ENCODE data around the gene COL2A1. TPM values are rescaled to one million over a fixed set of nuclear protein-coding genes. Genes with fewer than 3 reads are reported as not detected.

Gene COL2A1
- polyA plus RNA-seq, 1 donor (not counting 4 experiments of a cell fraction or from before 2014, with no cell fraction given), result 0.03 TPM

GRCh38 chr12:48050174-48050573 lies 45.9 kb upstream of the COL2A1 start:
- no peak for DNase-seq (ENCODE audit: low read depth, low spot score)
- H3K27ac ChIP-seq (ENCODE audit: control insufficient read depth, insufficient read depth, low read length), result no peak overlapping the region
- TF ChIP-seq EZH2 (IDR thresholded peaks at IDR 0.05; ENCODE audit: low read length) (no peak), CTCF (optimal IDR thresholded peaks at IDR 0.05 in 1 of 3, IDR thresholded peaks at IDR 0.05 in 1 of 3, conservative IDR thresholded peaks at IDR 0.05 in 1 of 3; ENCODE audit: extremely low read depth in 1 of 3, insufficient read depth in 2 of 3, low read length in 3 of 3) (no peak)
- H3K9me1 ChIP-seq (ENCODE audit: control insufficient read depth, extremely low read depth, insufficient read depth, low read length), result no peaks in the 10 kb centered on the region
- no peaks in the 10 kb centered on the region for H4K20me1 ChIP-seq (ENCODE audit: control insufficient read depth, extremely low read depth, insufficient read depth, low read length)
- no peak overlapping the region for H3K4me2 ChIP-seq (ENCODE audit: control insufficient read depth, extremely low read depth, insufficient read depth, low read depth, low read length)
- H2AFZ ChIP-seq (ENCODE audit: control insufficient read depth, low read length), result no peak overlapping the region
- dilution Hi-C loops (cut with MboI; ENCODE audit: extremely low pct_ligation_motif_present, low sequenced_read_pairs), result no loop called here
- no peak for FAIRE-seq
- H3K9ac ChIP-seq (ENCODE audit: control insufficient read depth, extremely low read depth, insufficient read depth, low read length), result no peak overlapping the region
- peaks cover 0 to under 1% of the 10 kb centered on the region in 2 experiments for H3K36me3 ChIP-seq (ENCODE audit: control insufficient read depth in 2 of 2, extremely low read depth in 1 of 2, insufficient read depth in 2 of 2, low read length in 2 of 2)
- H3K27me3 ChIP-seq (ENCODE audit: control insufficient read depth, extremely low read depth, insufficient read depth, low read length), result no peaks in the 10 kb centered on the region
- no peak overlapping the region for H3K4me3 ChIP-seq (ENCODE audit: control insufficient read depth in 2 of 3, extremely low read depth in 1 of 3, insufficient read depth in 2 of 3, low read depth in 1 of 3, low read length in 3 of 3)
- H3K79me2 ChIP-seq (ENCODE audit: control insufficient read depth, insufficient read depth, low read length), result no peaks in the 10 kb centered on the region
- H3K4me1 ChIP-seq (ENCODE audit: control insufficient read depth, extremely low read depth, insufficient read depth, low read length), result no peaks in the 10 kb centered on the region
- no peaks in the 10 kb centered on the region for H3K9me3 ChIP-seq (ENCODE audit: control insufficient read depth, low read depth, low read length)

- no peak overlapping the region for H3K4me3 ChIP-seq (ENCODE audit: control insufficient read depth in 2 of 3, extremely low read depth in 1 of 3, insufficient read depth in 2 of 3, low read depth in 1 of 3, low read length in 3 of 3)
- no peaks in the 10 kb centered on the region for H4K20me1 ChIP-seq (ENCODE audit: control insufficient read depth, extremely low read depth, insufficient read depth, low read length)
- H3K27me3 ChIP-seq (ENCODE audit: control insufficient read depth, extremely low read depth, insufficient read depth, low read length), result no peaks in the 10 kb centered on the region
- no peak overlapping the region for H3K27ac ChIP-seq (ENCODE audit: control insufficient read depth, insufficient read depth, low read length)
- no peak overlapping the region for H3K4me2 ChIP-seq (ENCODE audit: control insufficient read depth, extremely low read depth, insufficient read depth, low read depth, low read length)
- FAIRE-seq (no peak), DNase-seq (ENCODE audit: low read depth, low spot score) (no peak)
- H3K4me1 ChIP-seq (ENCODE audit: control insufficient read depth, extremely low read depth, insufficient read depth, low read length), result no peaks in the 10 kb centered on the region
- no peak overlapping the region for H2AFZ ChIP-seq (ENCODE audit: control insufficient read depth, low read length)
- H3K9ac ChIP-seq (ENCODE audit: control insufficient read depth, extremely low read depth, insufficient read depth, low read length), result no peak overlapping the region
- no peaks in the 10 kb centered on the region for H3K9me1 ChIP-seq (ENCODE audit: control insufficient read depth, extremely low read depth, insufficient read depth, low read length)
- TF ChIP-seq CTCF (optimal IDR thresholded peaks at IDR 0.05 in 1 of 3, IDR thresholded peaks at IDR 0.05 in 1 of 3, conservative IDR thresholded peaks at IDR 0.05 in 1 of 3; ENCODE audit: extremely low read depth in 1 of 3, insufficient read depth in 2 of 3, low read length in 3 of 3) (no peak), EZH2 (IDR thresholded peaks at IDR 0.05; ENCODE audit: low read length) (no peak)
- H3K36me3 ChIP-seq (ENCODE audit: control insufficient read depth in 2 of 2, extremely low read depth in 1 of 2, insufficient read depth in 2 of 2, low read length in 2 of 2), result peaks cover 4 to 5% of the 10 kb centered on the region in 2 experiments
- no peaks in the 10 kb centered on the region for H3K9me3 ChIP-seq (ENCODE audit: control insufficient read depth, low read depth, low read length)
- H3K79me2 ChIP-seq (ENCODE audit: control insufficient read depth, insufficient read depth, low read length), result no peaks in the 10 kb centered on the region
- dilution Hi-C loops (cut with MboI; ENCODE audit: extremely low pct_ligation_motif_present, low sequenced_read_pairs), result no loop called here
Measured at GRCh38 chr12:48045965-48046518, 41.8 kb upstream of the COL2A1 start.

Measured in keratinocyte (primary cell).